GM19099 (cell line): ENCODE data around the gene ADAMTS2.

Experiments used
- POLR2A ChIP-seq: IDR thresholded peaks from 3 replicates; pipeline ENCODE4 v1.6.1; 2011; ENCODE audit warnings: low read depth; ENCODE audit not compliant: insufficient read length; ENCODE audit errors: extremely low read depth

The ADAMTS2 gene

GRCh38 chr5:179127136-179128040 is 217.9 kb downstream of the ADAMTS2 start:
- no peak for TF ChIP-seq POLR2A

- TF ChIP-seq POLR2A, result no peak
Observed at GRCh38 chr5:179126506-179126991, 218.7 kb downstream of the ADAMTS2 start.

GRCh38 chr5:179125789-179126505 is 219.3 kb downstream of the ADAMTS2 start:
- no peak for TF ChIP-seq POLR2A

DNA sequence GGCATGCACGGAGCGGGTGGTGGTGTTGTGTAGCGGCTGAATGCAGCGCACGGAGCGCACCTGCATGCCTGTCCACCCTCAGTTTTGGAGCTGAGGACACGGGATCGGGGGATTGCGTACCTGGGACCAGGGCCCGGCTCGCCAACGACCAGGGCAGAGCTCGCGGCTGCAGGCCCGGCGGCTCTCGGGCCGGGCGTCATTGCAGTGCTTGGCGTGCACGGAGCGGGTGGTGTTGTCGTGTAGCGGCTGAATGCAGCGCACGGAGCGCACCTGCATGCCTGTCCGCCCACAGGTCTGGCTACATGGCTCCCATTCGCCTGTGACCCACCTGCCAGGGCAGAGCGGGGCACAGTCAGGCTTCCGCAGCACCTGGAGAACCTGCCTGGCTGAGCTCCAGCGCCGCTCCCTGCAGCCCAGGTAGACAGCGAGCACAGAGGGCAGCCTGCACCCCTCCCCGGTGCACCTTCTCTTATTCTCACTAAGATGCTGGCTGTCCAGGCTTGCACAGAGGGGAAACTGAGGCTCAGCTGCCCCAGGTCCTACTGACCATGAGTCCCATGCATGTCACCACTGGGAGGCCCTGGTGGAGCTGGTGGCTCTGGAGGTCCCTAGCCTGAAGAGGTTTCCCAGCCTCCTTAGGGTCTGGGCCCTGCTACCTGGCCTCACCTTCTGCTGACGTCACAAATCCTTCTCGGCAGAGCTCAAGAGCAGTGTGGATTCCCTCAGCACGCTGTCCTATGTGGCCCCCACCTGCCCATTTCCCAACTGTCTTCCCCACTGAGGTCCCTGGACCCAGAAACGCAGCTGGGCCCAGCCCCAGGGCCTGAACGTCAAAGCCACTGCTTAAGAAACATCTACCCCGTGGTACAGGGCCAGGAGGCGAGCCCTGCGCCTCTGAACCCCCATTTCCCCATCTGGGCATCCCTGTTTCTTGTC is 220.1 kb downstream of the ADAMTS2 start:
- no peak for TF ChIP-seq POLR2A

DNA sequence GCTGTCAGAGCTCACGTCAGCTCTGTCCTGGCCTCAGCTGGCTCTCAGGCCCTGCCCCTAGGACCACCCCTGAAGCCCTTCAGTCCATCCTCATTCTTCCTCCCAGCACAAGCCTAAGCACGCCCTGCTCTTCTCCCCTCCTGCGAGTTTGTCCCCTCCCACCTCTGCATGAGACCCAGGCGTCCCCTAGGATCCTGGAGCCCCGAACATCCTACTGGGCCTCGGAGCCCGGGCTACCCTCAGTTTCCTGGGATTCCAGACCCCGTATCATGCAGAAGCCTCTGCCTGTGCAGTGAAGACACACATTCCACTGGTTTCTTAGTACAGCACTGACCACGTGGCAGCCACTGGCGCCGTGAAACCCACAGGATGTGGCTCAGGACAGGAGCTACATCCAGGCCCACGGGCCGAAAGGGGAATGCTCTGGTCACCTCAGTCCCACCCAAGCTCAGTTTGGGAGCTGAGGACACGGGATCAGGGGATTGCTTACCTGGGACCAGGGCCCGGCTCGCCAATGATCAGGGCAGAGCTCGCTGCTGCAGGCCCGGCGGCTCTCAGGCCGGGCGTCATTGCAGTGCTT is 220.9 kb downstream of the ADAMTS2 start:
- no peak for TF ChIP-seq POLR2A

DNA sequence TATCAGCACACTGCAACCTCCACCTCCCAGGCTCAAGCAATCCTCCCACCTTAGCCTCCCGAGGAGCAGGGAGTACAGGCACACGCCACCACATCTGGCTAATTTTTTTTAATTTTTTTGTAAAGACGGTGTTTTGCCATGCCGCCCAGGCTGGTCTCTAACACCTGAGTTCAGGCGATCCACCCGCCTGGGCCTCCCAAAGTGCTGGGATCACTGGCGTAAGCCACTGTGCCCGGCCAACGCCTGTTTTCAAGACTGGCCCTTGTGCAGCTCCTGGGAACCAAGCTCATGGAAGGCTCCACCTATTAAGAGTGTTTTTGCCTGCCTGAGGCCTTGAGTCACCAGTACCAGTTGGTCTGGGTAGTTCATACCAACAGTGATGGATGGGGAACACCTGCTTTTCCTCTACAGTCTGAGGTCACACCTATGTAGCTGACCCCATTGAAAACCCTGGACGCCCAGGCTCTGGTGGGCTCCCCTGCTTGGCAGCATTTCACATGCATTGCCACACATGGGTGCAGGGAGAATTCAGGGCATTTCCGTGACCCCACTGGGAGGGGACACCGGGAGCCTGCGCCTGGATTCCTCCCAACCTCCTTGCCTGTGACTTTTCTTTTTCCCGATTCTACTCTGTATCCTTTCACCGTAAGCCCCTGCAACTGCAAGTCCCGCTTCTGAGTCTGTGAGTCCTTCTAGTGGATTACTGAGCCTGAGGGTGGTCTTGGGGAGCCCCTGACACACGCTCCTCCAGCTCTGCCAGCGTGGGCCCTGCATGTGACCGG is 221.6 kb downstream of the ADAMTS2 start:
- TF ChIP-seq POLR2A, result no peak

DNA sequence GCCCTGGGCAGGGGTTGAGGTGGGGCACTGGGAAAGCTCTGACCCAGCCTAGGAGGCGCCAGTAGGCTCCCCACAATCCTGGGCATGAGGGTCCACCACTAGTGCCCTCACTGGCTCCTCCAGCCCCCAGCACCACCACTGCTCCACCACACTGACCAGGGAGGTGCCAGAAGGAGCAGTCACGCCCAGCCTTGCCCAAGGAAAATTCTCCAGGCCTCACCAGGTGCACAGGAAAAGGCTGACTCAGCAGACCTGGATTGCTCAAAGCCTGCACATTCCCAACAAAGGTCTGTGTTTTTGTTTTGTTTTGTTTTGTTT is 222.2 kb downstream of the ADAMTS2 start:
- no peak for TF ChIP-seq POLR2A

GRCh38 chr5:179122411-179123108 is 222.7 kb downstream of the ADAMTS2 start:
- TF ChIP-seq POLR2A, result no peak

DNA sequence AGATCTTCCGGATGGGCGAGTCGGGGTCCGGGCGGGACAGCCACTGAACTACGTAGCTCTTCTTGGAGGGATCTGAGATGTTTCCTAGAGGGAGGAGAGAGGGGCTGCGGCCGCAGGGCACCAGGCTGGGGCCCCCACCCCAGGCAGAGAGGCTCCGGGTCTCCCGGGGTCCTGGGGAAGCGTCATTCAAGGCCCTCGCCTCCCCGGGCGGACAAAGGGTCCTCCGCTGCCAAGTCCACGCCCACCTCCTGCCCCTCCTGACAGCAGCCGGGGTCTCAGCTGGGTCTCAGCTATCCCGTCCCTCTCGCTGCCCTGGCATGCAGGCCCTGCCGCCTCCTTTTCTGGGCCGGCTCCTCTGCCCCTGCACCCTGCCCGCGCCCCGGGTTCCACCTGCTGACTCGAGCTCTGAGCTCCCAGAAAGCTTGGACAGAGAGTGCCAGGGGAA is 223.6 kb downstream of the ADAMTS2 start:
- no peak for TF ChIP-seq POLR2A

DNA sequence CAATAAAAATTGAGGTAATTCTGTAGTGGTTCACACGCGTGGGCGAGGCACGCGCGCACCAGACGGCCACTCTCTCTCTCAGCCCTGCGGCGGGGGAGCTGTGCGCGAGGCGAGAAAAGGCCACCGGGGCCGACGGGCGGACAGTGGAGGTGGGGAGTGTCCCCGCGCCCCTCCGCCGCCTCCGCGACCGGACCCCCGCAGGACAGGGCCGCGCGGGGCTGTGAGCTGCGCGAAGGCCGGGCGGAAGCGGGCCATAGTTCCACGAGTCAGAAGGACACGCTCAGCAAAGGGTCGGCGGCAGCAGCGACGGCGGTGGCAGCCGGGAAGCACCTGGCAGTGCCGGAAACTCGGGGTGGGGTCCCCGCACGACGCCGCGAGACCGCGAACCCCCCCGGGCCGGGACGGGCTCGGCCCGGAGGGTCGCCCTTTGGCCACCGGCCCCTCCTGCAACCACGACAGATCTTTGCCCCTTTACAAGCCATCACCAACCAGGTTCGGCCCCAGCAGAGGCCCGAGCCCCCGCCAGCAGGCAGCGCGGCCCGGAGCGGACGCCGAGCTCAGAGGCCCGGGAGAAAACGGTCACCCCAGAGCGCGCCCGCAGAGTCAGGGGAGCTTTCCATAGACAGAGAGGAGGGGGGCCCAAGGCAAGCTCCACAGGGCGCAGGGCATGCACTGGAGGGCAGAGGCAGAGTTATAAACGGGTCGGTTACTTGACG is 224.2 kb downstream of the ADAMTS2 start:
- TF ChIP-seq POLR2A, result no peak

DNA sequence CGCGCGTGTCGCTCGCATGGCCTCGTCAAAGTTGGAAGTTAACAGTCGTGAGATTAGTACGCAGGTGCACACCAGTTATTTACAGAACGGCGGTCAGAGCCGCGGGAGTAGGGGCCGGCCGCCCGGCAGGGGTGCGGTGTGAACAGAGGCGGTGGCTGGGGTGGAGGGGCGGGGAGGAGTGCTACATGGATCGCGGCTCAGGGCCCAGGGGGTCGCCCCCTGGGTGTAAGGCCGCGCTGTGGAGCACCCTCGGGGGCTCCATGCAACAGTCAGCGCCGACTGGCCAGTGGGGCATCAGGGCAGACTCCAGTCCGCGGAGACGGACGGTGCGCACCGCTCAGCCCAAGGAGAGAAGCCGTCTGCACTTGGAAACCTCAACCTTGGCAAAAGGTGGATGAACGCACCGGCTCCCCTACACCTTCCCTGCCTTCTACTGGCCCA is 224.8 kb downstream of the ADAMTS2 start:
- no peak for TF ChIP-seq POLR2A

GRCh38 chr5:179119415-179120170 is 225.7 kb downstream of the ADAMTS2 start:
- TF ChIP-seq POLR2A, result no peak

DNA sequence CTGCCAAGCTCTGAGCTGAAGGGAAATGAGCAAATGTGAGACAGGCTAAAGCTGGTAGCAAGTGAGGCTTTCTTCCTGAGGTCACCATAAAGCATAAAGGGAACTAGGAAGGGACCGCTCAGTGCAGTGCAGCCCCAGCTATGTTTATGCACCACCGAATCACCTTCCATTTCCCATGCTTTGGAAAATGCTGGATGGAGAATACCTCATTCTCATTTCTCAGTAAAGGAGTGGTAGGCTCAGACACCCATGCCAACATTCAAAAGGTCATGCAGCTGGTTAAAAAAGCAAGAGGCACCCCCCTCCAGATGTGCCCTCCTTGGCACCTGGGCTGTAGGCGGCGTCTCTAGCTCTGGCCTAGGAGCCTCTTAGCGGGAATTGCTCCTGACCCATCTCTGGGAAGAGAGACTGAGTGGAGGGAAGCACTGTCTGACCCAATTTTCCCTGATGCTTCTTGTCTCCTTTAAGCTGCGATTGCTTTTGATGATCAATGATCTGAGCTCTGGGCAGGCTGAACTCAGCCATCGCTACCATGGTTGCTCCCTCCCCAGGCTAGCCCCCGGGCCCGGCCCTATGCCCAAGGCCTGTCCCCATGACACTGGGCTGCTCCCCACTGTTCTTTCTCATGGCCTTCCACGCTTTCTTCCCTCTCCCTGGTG is 226.4 kb downstream of the ADAMTS2 start:
- TF ChIP-seq POLR2A, result no peak
